Measurements from ENCODE around the gene CLIC3. TPM values are rescaled to one million over a fixed set of nuclear protein-coding genes. Genes with fewer than 3 reads are reported as not detected.

Gene CLIC3
- 2.2 to 2.7 TPM (median 2.6 TPM) in 5 replicates for total RNA-seq (2022; extraction: Qiagen RNA extraction; ENCODE audit: low read depth)

DNA sequence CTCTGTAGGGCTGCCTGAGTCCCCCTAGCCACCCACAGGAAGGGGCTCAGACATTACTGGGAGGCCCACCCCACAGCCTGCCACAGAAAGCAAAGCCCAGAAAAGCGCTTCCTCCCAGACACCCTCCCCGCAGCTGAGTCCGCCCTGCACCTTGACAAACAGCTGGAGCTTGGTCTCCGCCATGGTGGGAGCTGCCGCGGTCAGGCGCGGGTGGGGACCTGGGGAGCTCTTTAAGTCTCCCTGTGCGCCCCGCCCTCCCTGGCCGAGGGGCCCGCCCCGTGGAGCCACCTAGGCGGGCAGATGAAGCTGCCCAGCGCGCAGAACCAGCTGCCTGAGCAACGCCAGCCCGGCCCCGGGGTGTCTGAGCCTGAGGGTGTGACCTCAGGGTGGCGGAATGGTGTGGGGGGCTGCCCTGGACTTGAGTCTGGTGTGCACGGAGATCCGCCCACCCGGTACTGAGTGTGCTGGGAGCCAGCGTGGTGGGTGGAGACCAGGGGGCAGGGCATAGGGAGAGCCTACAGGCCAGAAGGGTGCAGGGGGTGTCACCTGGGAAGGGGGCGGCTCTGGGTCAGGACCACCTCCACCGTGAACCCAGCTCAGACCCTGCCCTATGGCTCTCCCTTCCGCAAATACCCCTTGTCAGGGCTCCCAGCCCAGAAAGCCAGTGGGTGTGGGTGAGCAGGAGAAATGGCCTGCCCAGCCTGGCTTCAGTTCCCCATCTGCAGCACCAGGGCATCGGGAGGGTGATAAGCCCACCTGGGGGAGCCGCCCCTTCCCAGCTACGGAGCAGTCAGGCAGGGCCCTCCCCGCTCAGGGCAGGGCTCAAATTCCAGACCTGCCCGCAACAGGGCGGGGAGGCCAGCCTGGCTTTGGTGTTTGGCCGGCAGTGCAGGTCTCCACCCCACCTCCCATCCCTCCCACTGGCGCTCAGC lies at the start of gene CLIC3:
Gene CLIC3, minus strand, starts transcription at position 208 of the 932 bp plus-strand sequence. Its CDS starts 25 bp downstream, at position 183.

GRCh38 chr9:137031904-137032640 lies 35.7 kb upstream of the CLIC3 start, which contains the start of gene FUT7:
FUT7 (minus strand) TSS chr9:137032088; CDS start chr9:137031991, 97 bp downstream.

DNA sequence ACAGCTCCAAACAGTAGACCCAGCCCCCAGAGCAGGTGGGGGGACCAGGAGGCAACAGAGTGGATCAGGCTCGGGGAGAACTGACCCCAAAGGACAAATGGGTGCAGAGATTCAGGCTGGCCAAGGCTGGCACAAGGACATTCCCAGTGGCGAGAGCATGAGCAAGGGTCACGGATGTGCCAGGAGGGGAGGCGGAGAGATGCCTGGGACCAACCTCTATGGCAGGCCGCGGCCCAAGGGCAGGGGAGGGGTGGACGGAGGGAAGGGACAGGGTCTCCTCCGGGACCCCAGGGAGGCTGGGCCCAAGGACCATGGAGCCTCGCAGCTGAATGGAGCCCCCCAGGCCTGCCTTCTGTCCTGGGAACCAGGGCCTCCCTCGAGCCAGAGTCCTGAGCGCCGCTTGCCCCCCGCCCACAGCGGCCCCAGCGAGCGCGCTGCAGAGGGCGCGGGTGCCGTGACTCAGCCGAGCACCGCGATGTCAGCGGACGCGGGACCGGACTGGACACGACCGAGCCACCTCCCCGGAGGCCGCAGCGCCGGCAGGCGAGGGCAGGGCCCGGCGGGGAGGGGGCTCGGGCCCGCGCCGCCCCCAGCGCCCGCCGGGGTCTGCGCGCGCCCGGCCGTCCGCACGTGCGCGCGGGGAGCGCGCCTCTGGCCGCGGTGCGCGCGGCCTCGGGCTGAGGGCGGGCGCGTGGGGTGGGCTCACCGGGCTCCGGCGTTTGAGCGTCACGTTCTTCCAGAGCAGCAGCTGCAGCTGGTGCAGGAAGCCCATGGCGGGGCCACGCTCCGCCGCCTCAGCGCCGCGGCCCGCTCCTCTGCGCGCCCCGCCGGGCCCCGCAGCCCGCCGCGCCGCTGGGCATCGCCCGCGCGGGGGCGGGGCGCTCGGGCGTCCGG lies 31.2 kb upstream of the CLIC3 start, which contains the start of gene ABCA2:
Gene ABCA2, minus strand, starts transcription at position 869 of the 894 bp plus-strand sequence. Its CDS starts 97 bp downstream, at position 772.

DNA sequence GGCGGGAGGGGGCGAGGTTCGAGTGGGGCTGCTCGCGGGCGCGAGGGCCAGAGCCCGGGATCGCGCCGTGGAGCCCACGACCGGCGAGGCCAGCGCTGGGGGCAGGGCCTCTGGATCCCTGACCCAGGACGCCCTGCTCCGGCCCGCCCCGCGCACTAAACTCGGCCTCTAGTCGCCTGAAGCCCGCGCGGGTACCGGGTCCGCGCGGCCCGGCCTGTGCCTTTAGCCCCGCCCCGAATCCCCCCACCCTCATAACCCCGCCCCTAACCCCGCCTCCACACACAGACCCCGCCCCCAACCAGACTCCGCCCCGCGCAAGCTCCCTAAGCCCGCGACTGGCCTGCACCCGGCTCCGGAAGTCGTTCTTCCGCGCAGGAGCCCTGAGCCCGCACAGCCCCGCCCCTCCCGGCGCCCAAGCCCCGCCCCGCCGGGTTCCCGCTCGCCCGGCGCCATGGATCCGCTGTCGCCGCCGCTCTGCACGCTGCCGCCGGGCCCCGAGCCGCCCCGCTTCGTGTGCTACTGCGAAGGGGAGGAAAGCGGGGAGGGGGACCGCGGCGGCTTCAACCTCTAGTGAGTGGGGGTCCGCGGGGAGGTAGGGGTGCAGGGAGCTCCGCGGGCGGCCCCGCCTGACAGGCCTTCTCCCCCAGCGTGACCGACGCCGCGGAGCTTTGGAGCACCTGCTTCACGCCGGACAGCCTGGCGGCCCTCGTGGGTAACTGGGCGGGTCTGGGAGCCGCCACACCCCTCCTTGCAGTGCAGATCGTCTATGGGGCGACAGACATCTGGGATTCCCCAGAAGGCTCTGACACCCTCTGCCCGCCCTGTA lies 4.2 kb downstream of the CLIC3 start, which contains the start of gene PAXX:
Gene PAXX, plus strand, starts transcription at position 430 of the 826 bp plus-strand sequence. Its CDS starts 22 bp downstream, at position 452.

GRCh38 chr9:136982232-136983051 lies 13.9 kb downstream of the CLIC3 start, which contains the start of gene LCNL1:
LCNL1 (plus strand) TSS chr9:136982993; CDS start chr9:136983587, 594 bp downstream.

DNA sequence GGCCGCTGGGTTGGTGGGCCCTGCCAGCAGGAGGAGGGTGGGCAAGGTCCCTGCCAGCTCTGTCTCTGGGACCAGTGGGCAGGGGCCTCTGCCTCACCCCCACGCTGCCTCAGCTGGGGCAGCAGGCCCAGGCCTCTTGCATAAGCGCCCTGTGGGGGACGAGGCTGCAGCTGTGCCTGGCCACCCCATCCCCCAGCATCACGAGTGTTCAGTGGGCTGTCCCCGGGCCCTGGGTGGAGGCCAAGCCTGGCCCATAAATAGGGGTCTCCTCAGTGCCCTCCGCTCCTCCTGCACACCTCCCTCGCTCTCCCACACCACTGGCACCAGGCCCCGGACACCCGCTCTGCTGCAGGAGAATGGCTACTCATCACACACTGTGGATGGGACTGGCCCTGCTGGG lies 19.1 kb downstream of the CLIC3 start, which contains the start of gene PTGDS:
Gene PTGDS, plus strand, starts transcription at position 282 of the 400 bp plus-strand sequence. Its CDS starts 75 bp downstream, at position 357.

DNA sequence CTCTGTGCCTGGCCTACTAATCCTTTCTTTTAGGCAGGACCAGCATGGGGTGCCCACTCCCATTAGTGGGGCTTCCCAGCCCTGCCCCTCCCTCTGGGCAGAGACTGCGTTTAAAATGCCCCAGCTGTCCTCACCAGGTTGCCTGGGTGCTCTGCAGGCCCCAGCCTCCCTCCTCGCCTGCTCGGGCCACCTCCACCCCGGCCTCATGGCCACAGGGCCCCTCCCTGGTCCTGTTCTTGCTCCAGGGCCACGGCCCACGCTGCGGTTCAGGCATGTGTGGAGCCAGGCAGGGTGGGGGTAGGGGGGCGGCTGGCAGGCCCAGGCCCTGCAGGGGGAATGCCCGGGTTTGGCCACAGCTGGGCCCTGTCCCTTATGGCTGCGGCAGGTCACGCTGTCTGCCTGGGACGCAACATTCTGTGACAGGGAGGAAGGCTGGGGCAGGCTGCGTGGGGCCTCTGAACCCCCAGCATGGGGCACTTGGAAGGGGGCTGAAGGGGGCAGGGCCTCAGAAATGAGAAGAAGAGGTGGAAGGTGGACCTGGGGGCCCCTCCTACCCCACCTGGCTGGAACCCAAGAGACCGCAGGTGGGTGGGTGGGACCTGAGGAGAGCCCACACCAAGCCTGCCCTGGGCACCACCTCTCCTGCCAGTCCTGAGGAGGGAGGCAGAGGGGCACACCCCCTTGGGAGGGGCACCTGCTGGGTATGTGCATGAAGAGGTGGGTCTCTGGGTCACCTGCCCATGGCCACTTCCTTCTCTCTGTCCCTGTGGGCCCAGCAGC lies 44.6 kb downstream of the CLIC3 start, which contains the start of gene LCN12:
Gene LCN12, plus strand, starts transcription at position 733 of the 780 bp plus-strand sequence. CDS start 55 bp downstream, outside the sequence.

Other genes starting within 250 kb of the CLIC3 start
- gene LCN6, start 248.0 kb downstream of the CLIC3 start, total RNA-seq (2022; extraction: Qiagen RNA extraction; ENCODE audit: low read depth), result not detected in 5 replicates
- not detected in 5 replicates for gene LCN8, start 238.3 kb downstream of the CLIC3 start, total RNA-seq (2022; extraction: Qiagen RNA extraction; ENCODE audit: low read depth)
- gene LCN15, start 232.1 kb downstream of the CLIC3 start, total RNA-seq (2022; extraction: Qiagen RNA extraction; ENCODE audit: low read depth), result not detected in 5 replicates
- gene TMEM141, start 205.2 kb downstream of the CLIC3 start, total RNA-seq (2022; extraction: Qiagen RNA extraction; ENCODE audit: low read depth), result 64.9 to 72.6 TPM (median 70.3 TPM) in 5 replicates
- 0.10 to 0.34 TPM (median 0.26 TPM) in 5 replicates for gene CCDC183, start 200.2 kb downstream of the CLIC3 start, total RNA-seq (2022; extraction: Qiagen RNA extraction; ENCODE audit: low read depth)
- gene RABL6, start 188.6 kb downstream of the CLIC3 start, total RNA-seq (2022; extraction: Qiagen RNA extraction; ENCODE audit: low read depth), result 65.6 to 91.8 TPM (median 82.0 TPM) in 5 replicates
- 3.2 to 4.8 TPM (median 3.8 TPM) in 5 replicates for gene AJM1, start 154.1 kb downstream of the CLIC3 start, total RNA-seq (2022; extraction: Qiagen RNA extraction; ENCODE audit: low read depth)
- 270 to 314 TPM (median 281 TPM) in 5 replicates for gene PHPT1, start 147.2 kb downstream of the CLIC3 start, total RNA-seq (2022; extraction: Qiagen RNA extraction; ENCODE audit: low read depth)
- 1.8 to 5.4 TPM (median 4.1 TPM) in 5 replicates for gene MAMDC4, start 144.2 kb downstream of the CLIC3 start, total RNA-seq (2022; extraction: Qiagen RNA extraction; ENCODE audit: low read depth)
- 440 to 480 TPM (median 443 TPM) in 5 replicates for gene EDF1, start 130.3 kb downstream of the CLIC3 start, total RNA-seq (2022; extraction: Qiagen RNA extraction; ENCODE audit: low read depth)
- 42.4 to 76.5 TPM (median 63.8 TPM) in 5 replicates for gene TRAF2, start 110.1 kb downstream of the CLIC3 start, total RNA-seq (2022; extraction: Qiagen RNA extraction; ENCODE audit: low read depth)
- gene FBXW5, start 51.8 kb downstream of the CLIC3 start, total RNA-seq (2022; extraction: Qiagen RNA extraction; ENCODE audit: low read depth), result 67.1 to 97.1 TPM (median 91.2 TPM) in 5 replicates
- gene C8G, start 51.3 kb downstream of the CLIC3 start, total RNA-seq (2022; extraction: Qiagen RNA extraction; ENCODE audit: low read depth), result 0.71 to 1.5 TPM (median 1.1 TPM) in 5 replicates
- gene LCN12, start 44.3 kb downstream of the CLIC3 start, total RNA-seq (2022; extraction: Qiagen RNA extraction; ENCODE audit: low read depth), result 0.95 to 1.9 TPM (median 1.4 TPM) in 5 replicates
- gene PTGDS, start 19.1 kb downstream of the CLIC3 start, total RNA-seq (2022; extraction: Qiagen RNA extraction; ENCODE audit: low read depth), result 0.28 to 0.37 TPM (median 0.33 TPM) in 3 of 5 replicates, not detected in the others
- gene LCNL1, start 13.6 kb downstream of the CLIC3 start, total RNA-seq (2022; extraction: Qiagen RNA extraction; ENCODE audit: low read depth), result 0.02 to 0.10 TPM (median 0.05 TPM) in 3 of 5 replicates, not detected in the others
- 44.8 to 86.6 TPM (median 72.0 TPM) in 5 replicates for gene PAXX, start 4.1 kb downstream of the CLIC3 start, total RNA-seq (2022; extraction: Qiagen RNA extraction; ENCODE audit: low read depth)
- gene ABCA2, start 31.7 kb upstream of the CLIC3 start, total RNA-seq (2022; extraction: Qiagen RNA extraction; ENCODE audit: low read depth), result 19.3 to 29.0 TPM (median 25.8 TPM) in 5 replicates
- 0.12 TPM in 1 of 5 replicates, not detected in the others for gene FUT7, start 35.5 kb upstream of the CLIC3 start, total RNA-seq (2022; extraction: Qiagen RNA extraction; ENCODE audit: low read depth)
- gene NPDC1, start 49.6 kb upstream of the CLIC3 start, total RNA-seq (2022; extraction: Qiagen RNA extraction; ENCODE audit: low read depth), result 43.4 to 83.2 TPM (median 74.9 TPM) in 5 replicates
- gene ENTPD2, start 57.5 kb upstream of the CLIC3 start, total RNA-seq (2022; extraction: Qiagen RNA extraction; ENCODE audit: low read depth), result 0.67 to 0.95 TPM (median 0.82 TPM) in 5 replicates
- gene SAPCD2, start 74.0 kb upstream of the CLIC3 start, total RNA-seq (2022; extraction: Qiagen RNA extraction; ENCODE audit: low read depth), result 15.1 to 29.3 TPM (median 23.8 TPM) in 5 replicates
- gene UAP1L1, start 80.9 kb upstream of the CLIC3 start, total RNA-seq (2022; extraction: Qiagen RNA extraction; ENCODE audit: low read depth), result 10.5 to 16.3 TPM (median 11.5 TPM) in 5 replicates
- gene MAN1B1, start 90.4 kb upstream of the CLIC3 start, total RNA-seq (2022; extraction: Qiagen RNA extraction; ENCODE audit: low read depth), result 44.5 to 52.7 TPM (median 47.9 TPM) in 5 replicates
- gene DPP7, start 118.2 kb upstream of the CLIC3 start, total RNA-seq (2022; extraction: Qiagen RNA extraction; ENCODE audit: low read depth), result 73.1 to 121 TPM (median 107 TPM) in 5 replicates
- gene GRIN1, start 142.6 kb upstream of the CLIC3 start, total RNA-seq (2022; extraction: Qiagen RNA extraction; ENCODE audit: low read depth), result 0.10 to 0.62 TPM (median 0.57 TPM) in 5 replicates
- 0.26 to 1.5 TPM (median 1.0 TPM) in 5 replicates for gene LRRC26, start 173.5 kb upstream of the CLIC3 start, total RNA-seq (2022; extraction: Qiagen RNA extraction; ENCODE audit: low read depth)
- gene TMEM210, start 175.5 kb upstream of the CLIC3 start, total RNA-seq (2022; extraction: Qiagen RNA extraction; ENCODE audit: low read depth), result not detected in 5 replicates
- 24.3 to 40.2 TPM (median 35.5 TPM) in 5 replicates for gene ANAPC2, start 192.0 kb upstream of the CLIC3 start, total RNA-seq (2022; extraction: Qiagen RNA extraction; ENCODE audit: low read depth)
- gene SSNA1, start 192.1 kb upstream of the CLIC3 start, total RNA-seq (2022; extraction: Qiagen RNA extraction; ENCODE audit: low read depth), result 108 to 146 TPM (median 135 TPM) in 5 replicates
- 6.0 to 10.7 TPM (median 9.6 TPM) in 5 replicates for gene TPRN, start 204.2 kb upstream of the CLIC3 start, total RNA-seq (2022; extraction: Qiagen RNA extraction; ENCODE audit: low read depth)
- gene TMEM203, start 209.1 kb upstream of the CLIC3 start, total RNA-seq (2022; extraction: Qiagen RNA extraction; ENCODE audit: low read depth), result 32.6 to 45.1 TPM (median 44.4 TPM) in 5 replicates
- 12.5 to 19.9 TPM (median 19.0 TPM) in 5 replicates for gene NDOR1, start 209.1 kb upstream of the CLIC3 start, total RNA-seq (2022; extraction: Qiagen RNA extraction; ENCODE audit: low read depth)
- 1.2 to 2.7 TPM (median 1.8 TPM) in 5 replicates for gene RNF208, start 225.7 kb upstream of the CLIC3 start, total RNA-seq (2022; extraction: Qiagen RNA extraction; ENCODE audit: low read depth)
- 3.2 to 4.2 TPM (median 3.6 TPM) in 5 replicates for gene CYSRT1, start 228.6 kb upstream of the CLIC3 start, total RNA-seq (2022; extraction: Qiagen RNA extraction; ENCODE audit: low read depth)
- gene RNF224, start 230.9 kb upstream of the CLIC3 start, total RNA-seq (2022; extraction: Qiagen RNA extraction; ENCODE audit: low read depth), result 0.08 to 0.16 TPM (median 0.14 TPM) in 5 replicates
- 0.07 to 0.14 TPM (median 0.11 TPM) in 4 of 5 replicates, not detected in the other for gene SLC34A3, start 234.3 kb upstream of the CLIC3 start, total RNA-seq (2022; extraction: Qiagen RNA extraction; ENCODE audit: low read depth)
- gene TUBB4B, start 244.7 kb upstream of the CLIC3 start, total RNA-seq (2022; extraction: Qiagen RNA extraction; ENCODE audit: low read depth), result 639 to 790 TPM (median 684 TPM) in 5 replicates

Measured in A549 treated with DMSO at 1 μM for 4 hours (cell line).